Measurements from ENCODE around the gene IDH2.

The IDH2 gene

GRCh38 chr15:90143166-90143655, 40.9 kb upstream of the IDH2 start (continued):
- no peak for TF ChIP-seq ZSCAN23 (tag by site-specific recombination; IDR thresholded peaks at IDR 0.05)
- TF ChIP-seq REPIN1 (tag by site-specific recombination; IDR thresholded peaks at IDR 0.05; ENCODE audit: low read depth): no peak
- TF ChIP-seq ZFP37 (tag by site-specific recombination; IDR thresholded peaks at IDR 0.05): no peak
- TF ChIP-seq ZNF785 (tag by site-specific recombination; IDR thresholded peaks at IDR 0.05): no peak
- no peak; the same call in 1 of the 2 replicates for TF ChIP-seq ZSCAN30 (tag by site-specific recombination; IDR thresholded peaks at IDR 0.05)
- peak; percentile 17; the same call in 1 of the 2 replicates for TF ChIP-seq ZNF692 (tag by site-specific recombination; IDR thresholded peaks at IDR 0.05)
- no peak for TF ChIP-seq ZSCAN16 (tag by site-specific recombination; IDR thresholded peaks at IDR 0.05)
- TF ChIP-seq BCL6B (tag by site-specific recombination; IDR thresholded peaks at IDR 0.05): no peak
- no peak for TF ChIP-seq ZNF792 (tag by site-specific recombination; IDR thresholded peaks at IDR 0.05)
- TF ChIP-seq ZFHX2 (tag by site-specific recombination; conservative IDR thresholded peaks at IDR 0.05): peak; percentile 70
- TF ChIP-seq ZNF274 (IDR thresholded peaks at IDR 0.05; ENCODE audit: low read length): no peak
- no peak for TF ChIP-seq ZNF274 (tag by site-specific recombination; IDR thresholded peaks at IDR 0.05; ENCODE audit: borderline replicate concordance)
- TF ChIP-seq BCL11A (tag by site-specific recombination; IDR thresholded peaks at IDR 0.05; ENCODE audit: low read depth): no peak
- peak; percentile 36 for TF ChIP-seq ZIC2 (tag by site-specific recombination; IDR thresholded peaks at IDR 0.05)
- no peak for TF ChIP-seq ZNF645 (tag by site-specific recombination; IDR thresholded peaks at IDR 0.05)
- TF ChIP-seq WT1 (tag by site-specific recombination; IDR thresholded peaks at IDR 0.05): no peak
- no peak for TF ChIP-seq ZNF768 (tag by site-specific recombination; IDR thresholded peaks at IDR 0.05)
- TF ChIP-seq ZNF121 (tag by site-specific recombination; IDR thresholded peaks at IDR 0.05): no peak
- no peak for TF ChIP-seq ZNF518A (tag by site-specific recombination; conservative IDR thresholded peaks at IDR 0.05; ENCODE audit: low read depth)
- TF ChIP-seq ZNF398 (tag by site-specific recombination; IDR thresholded peaks at IDR 0.05): no peak
- no peak for TF ChIP-seq ZNF350 (tag by site-specific recombination; IDR thresholded peaks at IDR 0.05)
- TF ChIP-seq ZNF133 (tag by site-specific recombination; IDR thresholded peaks at IDR 0.05): no peak
- peak; percentile 68 for TF ChIP-seq PRDM10 (tag by site-specific recombination; IDR thresholded peaks at IDR 0.05)
- no peak for TF ChIP-seq HIC1 (tag by site-specific recombination; IDR thresholded peaks at IDR 0.05)
